ENCODE results near the gene PRKCA. TPM values are rescaled to one million over a fixed set of nuclear protein-coding genes. Genes with fewer than 3 reads are reported as not detected.
A peak's percentile ranks its signal among the peaks of the same experiment; 100 is the strongest.

Gene PRKCA
- total and polyA plus RNA-seq, 10 of the 15 experiments (the other 5 are each of a cell fraction or from before 2014, with no cell fraction given), result 0.11 to 14.6 (median 0.72) TPM

DNA sequence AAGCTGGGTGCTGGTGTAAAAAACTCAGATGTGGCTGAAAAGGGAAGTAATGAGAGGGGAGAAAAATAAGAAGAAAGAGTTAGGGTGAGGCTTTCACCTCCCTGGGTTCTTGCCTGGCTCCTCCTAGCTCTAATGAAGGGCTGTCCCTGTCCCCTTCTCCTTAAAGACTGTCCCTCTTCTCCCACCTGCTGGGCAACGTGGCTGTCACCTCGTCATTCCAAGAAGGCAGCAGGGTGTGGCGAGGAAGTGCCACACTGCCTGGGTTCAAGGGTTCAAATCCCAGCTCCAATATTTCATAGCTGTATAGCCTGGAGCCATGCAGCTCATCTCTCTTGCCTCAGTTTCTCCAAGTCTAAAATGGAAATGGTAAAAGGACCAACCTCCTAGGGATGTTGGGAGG, 410.0 kb downstream of the PRKCA start:
- ChIA-PET SMC1A (ENCODE audit: uncharacterized antibody, unreplicated experiment) (interaction anchor here (0.8 to 4.5 kb wide), 6 partner anchors 8 to 369 kb away, joined by 4 to 53 read pairs (median 5); no protein-coding TSS in a partner anchor), POLR2A (interaction anchor here (0.6 to 3.2 kb wide), 2 partner anchors 7 to 744 kb away, joined by 3 to 23 read pairs; no protein-coding TSS in a partner anchor), RAD21 (ENCODE audit: unreplicated experiment) (interaction anchor here (0.6 to 3.8 kb wide), 6 partner anchors 8 to 892 kb away, joined by 3 to 21 read pairs (median 3); no protein-coding TSS in a partner anchor), CTCF (interaction anchor here (0.9 to 1.1 kb wide), 5 partner anchors 144 to 533 kb away, joined by 3 to 4 read pairs (median 3); no protein-coding TSS in a partner anchor)
- H3K36me3 ChIP-seq (ENCODE audit: control insufficient read depth in 2 of 2, insufficient read depth in 2 of 2, low read length in 1 of 2), result no peaks in the 10 kb centered on the region
- no peaks in the 10 kb centered on the region for H3K9me3 ChIP-seq (replicated peaks; ENCODE audit: control insufficient read depth, insufficient read depth, low read length)
- H2AFZ ChIP-seq (ENCODE audit: control insufficient read depth, low read depth, low read length), result no peak overlapping the region
- intact Hi-C loops (cut with micrococcal nuclease; ENCODE audit: unreplicated experiment) (loop anchor here (2.0 to 10.0 kb wide), 5 partner anchors 34 to 862 kb away; partner anchors contain the start of gene PITPNC1), in situ Hi-C loops (cut with MboI) (loop anchor here (10.0 to 25.0 kb wide), 3 partner anchors 725 to 925 kb away; no protein-coding TSS in a partner anchor)
- H3K27me3 ChIP-seq (replicated peaks in 1 of 2; ENCODE audit: control insufficient read depth in 2 of 2, insufficient read depth in 2 of 2, low read length in 1 of 2), result no peaks in the 10 kb centered on the region
- no peaks in the 10 kb centered on the region for H3K79me2 ChIP-seq (ENCODE audit: control insufficient read depth, insufficient read depth, low read length)
- H3K4me2 ChIP-seq (ENCODE audit: control insufficient read depth, insufficient read depth), result no peak overlapping the region
- FAIRE-seq (no peak), DNase-seq (ENCODE audit: low read depth, low spot score) (no peak), ATAC-seq (0 out of 3 replicates have a peak, but pooled peaks have one; percentile 2)
- no TSS peak for BruUV-seq (replicated peaks)
- peaks cover 28% of the 10 kb centered on the region for H3K4me1 ChIP-seq (ENCODE audit: control insufficient read depth, insufficient read depth, low read length)
- H3K9ac ChIP-seq (ENCODE audit: control insufficient read depth, insufficient read depth, low read length), result no peak overlapping the region
- TF ChIP-seq ZNF217 (IDR thresholded peaks at IDR 0.05) (0 out of 2 replicates have a peak, but pooled peaks have one; percentile 31), PRDM15 (CRISPR knock-in tag; IDR thresholded peaks at IDR 0.05) (0 out of 2 replicates have a peak, but pooled peaks have one; percentile 21), SMARCA5 (IDR thresholded peaks at IDR 0.05) (0 out of 2 replicates have a peak, but pooled peaks have one; percentile 16), NRF1 (conservative IDR thresholded peaks at IDR 0.05; ENCODE audit: low read depth, low read length) (no peak), IKZF1 (conservative IDR thresholded peaks at IDR 0.05) (peak; percentile 4; the same call in 1 of the 2 replicates), RBBP5 (conservative IDR thresholded peaks at IDR 0.05) (no peak), MTA3 (IDR thresholded peaks at IDR 0.05; ENCODE audit: borderline replicate concordance, low read length) (no peak)
- H3K27ac ChIP-seq (ENCODE audit: control insufficient read depth, insufficient read depth), result no peak overlapping the region; the same call in 1 of the 2 replicates
- no peak overlapping the region for H3K4me3 ChIP-seq
- no peaks in the 10 kb centered on the region for H4K20me1 ChIP-seq (ENCODE audit: control insufficient read depth, insufficient read depth)
- 11% methylated on average over 3 of the region's 3 CpGs for WGBS (ENCODE audit: insufficient coverage, insufficient replicate concordance, low lambda C conversion rate, missing lambda C conversion rate)

All from GM12878 (cell line).